HuH-7.5 (cell line): ENCODE data around the gene CFAP47.
A peak's percentile ranks its signal among the peaks of the same experiment; 100 is the strongest.
"Not testable (repeated sequence)": the region's sequence is repeated elsewhere in the genome, so short reads cannot be mapped to it uniquely, and the experiment has no call there.

Experiments used
- DNase-seq: peaks from one replicate; pipeline ENCODE4 v3.0.0; 2011; ENCODE audit warnings: low spot score

The CFAP47 gene, protein sequence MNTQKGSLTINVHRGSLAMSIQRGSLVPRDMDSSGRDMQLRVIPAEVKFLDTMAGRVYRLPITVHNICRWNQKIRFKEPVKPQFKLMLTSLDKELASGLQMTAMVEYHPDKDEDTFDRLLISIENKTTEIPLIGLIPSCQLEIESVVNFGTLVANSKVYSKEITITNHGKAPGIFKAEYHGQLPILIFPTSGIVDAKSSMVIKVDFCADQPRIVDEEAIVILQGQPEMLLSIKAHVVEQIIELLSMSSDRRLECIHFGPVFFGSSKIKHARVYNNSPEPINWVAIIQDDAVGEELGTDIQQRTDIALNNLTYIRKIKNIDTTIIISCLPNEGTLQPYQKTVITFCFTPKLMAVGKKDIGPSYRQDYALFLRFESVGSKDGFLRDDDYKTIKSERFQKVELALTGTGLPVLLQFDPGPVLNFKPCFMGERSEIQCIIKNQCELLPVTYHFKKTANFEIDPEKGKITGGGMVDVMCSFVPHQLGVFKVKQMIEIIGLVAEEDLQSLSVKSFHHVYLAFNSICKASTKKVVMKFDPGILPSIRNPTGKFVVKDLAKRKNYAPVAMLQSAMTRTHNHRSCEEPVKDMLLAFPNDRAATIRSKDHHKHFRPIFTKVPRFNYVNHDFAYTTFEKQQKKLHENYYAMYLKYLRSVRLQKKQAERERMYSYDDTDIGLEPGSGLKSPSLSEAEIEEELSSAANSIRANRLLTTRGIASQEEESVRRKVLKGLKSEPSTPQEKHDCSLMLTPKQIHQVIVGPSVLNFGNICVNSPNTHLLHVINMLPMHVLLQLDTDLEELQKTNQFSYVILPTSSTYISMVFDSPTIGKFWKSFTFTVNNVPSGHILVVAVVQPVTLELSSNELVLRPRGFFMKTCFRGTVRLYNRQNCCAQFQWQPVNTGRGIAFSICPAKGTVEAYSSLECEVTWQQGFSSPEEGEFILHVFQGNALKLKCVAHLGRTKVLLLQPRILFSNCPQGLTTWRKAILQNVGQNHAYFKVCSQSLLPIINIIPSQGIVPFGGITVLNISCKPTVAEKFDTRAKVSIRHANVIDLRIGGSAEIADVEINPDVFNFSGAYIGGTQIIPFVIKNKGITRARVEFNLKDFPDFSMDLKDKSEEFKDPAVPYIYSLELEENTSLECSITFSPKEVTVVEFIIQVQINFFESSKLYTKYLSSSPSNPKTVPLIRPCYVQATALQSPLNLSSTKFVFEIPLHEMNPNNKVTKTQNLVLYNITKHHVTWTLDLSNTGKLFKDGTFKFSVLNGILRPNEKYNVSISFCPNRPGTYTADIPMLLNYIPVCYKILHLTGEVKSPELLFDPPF (N-terminal part only)

GRCh38 chrX:35919536-35920309 is at the start of gene CFAP47:
CFAP47 (plus strand) TSS chrX:35919734; CDS start chrX:35919800, 66 bp downstream.
- DNase-seq, result no peak

GRCh38 chrX:35880601-35881000 is 38.9 kb upstream of the CFAP47 start:
- DNase-seq, result no peak

DNA sequence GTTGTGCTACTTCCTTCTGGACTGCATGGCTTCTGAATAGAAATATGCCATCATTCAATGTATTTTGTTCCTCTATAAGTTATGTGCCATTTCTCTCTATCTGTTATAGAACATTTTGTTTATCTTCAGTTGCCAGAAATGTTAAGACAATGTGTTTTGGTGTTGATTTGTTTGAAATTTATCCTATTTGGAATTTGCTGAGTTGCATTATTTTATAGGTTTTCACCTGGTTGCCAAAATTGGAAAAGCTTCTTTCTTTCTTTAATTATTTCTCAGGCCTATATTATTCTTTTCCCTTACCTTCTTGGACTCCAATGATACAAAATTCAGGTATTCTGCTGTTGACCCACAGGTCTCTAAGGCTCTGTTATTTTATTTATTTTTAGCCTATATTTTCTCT is 33.4 kb upstream of the CFAP47 start:
- DNase-seq, result no peak

DNA sequence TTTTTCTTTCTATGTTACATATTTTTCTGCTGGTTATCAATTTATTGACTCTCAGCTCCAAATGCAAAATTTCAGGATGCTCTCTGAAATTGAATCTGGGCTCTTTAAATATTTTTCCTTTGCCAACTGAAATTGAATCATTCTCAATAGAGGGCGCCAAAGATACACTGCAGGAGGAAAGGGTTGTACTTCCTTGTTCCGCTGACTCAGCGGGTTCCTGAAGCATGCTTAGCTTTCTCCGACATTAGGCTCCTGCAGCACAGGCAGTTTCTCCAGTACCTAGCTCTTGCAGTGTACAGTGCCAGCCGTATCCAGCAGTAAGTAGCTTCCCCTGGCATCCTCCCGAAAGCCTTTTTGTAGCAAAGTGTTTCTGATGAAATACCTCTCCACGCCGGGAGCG is 28.8 kb upstream of the CFAP47 start:
- peak; percentile 4 for DNase-seq

DNA sequence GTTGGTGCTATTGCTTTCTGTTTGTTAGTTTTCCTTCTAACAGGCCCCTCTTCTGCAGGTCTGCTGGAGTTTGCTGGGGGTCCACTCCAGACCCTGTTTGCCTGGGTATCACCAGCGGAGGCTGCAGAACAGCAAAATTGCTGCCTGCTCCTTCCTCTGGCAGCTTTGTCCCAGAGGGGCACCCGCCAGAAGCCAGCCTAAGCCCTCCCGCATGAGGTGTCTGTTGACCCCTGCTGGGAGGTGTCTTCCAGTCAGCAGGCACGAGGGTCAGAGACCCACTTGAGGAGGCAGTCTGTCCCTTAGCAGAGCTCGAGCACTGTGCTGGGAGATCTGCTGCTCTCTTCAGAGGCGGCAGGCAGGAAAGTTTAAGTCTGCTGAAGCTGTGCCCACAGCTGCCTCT is 67.3 kb downstream of the CFAP47 start:
- DNase-seq, result not testable (repeated sequence)

GRCh38 chrX:36007207-36007606 is 87.7 kb downstream of the CFAP47 start:
- DNase-seq, result no peak

DNA sequence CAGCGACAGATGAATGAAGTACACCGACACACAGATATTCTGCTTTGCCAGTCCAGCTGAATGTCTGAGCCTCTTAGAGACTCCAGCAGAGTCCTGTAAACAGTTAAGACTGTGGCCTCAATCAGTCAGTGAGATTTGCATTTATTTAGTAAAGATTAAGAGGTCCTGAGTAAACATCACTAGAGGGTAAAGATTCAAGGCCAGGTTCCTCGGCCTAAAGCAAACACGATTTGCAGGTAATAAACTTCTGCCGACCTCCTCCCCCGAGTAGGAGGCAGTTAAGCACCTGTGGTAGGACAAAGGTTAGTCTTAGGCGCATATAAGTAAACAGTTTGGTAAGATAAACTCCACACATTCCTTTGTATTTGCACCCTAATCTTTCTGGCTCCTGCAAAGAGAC is 99.6 kb downstream of the CFAP47 start:
- DNase-seq, result peak; percentile 3

DNA sequence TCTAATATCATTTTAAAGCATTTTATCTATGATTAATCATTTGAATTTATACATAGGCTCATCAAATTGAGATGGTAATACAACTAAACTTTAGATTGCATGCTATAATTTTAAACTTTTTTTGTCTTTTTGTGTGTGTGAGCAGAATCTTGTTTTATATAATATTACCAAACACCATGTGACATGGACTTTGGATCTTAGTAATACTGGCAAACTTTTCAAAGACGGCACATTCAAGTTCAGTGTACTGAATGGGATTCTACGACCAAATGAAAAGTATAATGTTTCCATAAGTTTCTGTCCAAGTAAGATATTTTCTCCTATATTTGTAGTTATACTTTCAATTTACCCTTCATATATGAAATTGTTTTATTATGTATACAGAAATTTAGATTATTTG is 116.0 kb downstream of the CFAP47 start:
- DNase-seq, result no peak

GRCh38 chrX:36062778-36063177 is 143.2 kb downstream of the CFAP47 start:
- DNase-seq, result no peak

DNA sequence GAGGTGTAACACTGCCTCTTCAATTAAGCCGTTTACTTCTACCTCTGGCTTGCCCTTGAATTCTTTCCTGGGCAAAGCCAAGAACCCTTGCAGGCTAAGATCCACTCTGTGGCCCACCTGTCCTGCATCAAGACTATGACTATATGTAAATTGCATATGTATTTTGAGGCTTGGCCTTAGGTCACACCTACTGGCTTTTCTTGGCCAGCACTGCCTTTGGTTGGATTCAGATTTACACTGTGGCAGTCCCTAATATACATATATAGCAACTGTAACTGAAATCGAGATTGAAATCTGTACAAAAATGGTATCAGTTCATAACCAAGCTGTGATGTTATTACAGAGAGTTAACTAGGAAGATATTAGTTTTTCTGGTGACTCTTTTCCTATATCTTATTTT is 151.5 kb downstream of the CFAP47 start:
- DNase-seq, result no peak

- not testable (repeated sequence) for DNase-seq
Observed at GRCh38 chrX:36075009-36075408, 155.5 kb downstream of the CFAP47 start.

DNA sequence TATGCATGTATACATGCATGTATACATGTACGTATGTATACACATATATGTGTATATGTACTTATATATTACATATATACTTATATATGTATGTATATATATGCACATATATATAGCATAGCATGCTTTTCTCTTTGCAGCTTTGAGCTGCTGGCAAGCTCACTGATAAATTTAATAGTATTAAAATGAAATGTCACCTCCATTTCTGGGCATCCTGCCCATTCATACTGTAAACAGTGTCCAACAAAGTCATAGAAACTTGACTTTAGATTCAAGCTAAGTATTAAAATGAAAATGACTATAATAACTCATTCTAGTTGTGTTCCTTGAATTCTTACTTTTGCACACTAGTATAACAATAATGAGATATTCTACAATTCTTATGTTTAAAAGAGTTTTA is 163.7 kb downstream of the CFAP47 start:
- no peak for DNase-seq

DNA sequence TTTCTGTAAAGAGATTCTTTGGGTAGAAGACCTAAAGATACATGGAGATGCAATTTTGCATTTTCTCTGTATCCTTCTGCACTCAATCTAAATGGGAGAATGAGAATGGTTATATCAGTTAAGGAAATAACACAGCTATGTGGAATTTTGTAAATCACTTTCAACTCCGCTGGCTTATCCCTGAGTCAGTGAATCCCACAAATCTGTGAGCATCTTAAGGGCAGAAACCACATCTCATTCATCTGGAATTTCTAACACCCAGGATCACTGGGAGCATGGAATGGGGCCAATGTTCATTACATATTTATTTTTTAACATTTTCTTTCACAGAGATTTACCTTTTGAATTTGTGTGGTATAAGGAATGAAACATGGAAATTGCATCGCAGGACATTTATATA is 167.8 kb downstream of the CFAP47 start:
- no peak for DNase-seq

DNA sequence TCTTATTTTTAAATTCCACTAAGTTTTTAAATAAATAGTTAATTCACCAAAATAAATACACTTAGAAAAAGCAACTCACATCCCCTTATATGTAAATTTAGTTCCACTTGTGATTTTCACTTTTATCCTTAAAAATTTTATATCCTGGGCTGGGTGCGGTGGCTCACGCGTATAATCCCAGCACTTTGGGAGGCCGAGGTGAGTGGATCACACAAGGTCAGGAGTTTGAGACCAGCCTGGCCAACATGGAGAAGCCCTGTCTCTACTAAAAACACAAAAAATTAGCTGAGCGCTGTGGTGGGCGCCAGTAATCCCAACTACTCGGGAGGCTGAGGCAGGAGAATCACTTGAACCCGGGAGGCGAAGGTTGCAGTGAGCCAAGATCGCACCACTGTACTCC is 169.4 kb downstream of the CFAP47 start:
- DNase-seq, result not testable (repeated sequence)

- DNase-seq, result no peak
Observed at GRCh38 chrX:36102425-36102824, 182.9 kb downstream of the CFAP47 start.

DNA sequence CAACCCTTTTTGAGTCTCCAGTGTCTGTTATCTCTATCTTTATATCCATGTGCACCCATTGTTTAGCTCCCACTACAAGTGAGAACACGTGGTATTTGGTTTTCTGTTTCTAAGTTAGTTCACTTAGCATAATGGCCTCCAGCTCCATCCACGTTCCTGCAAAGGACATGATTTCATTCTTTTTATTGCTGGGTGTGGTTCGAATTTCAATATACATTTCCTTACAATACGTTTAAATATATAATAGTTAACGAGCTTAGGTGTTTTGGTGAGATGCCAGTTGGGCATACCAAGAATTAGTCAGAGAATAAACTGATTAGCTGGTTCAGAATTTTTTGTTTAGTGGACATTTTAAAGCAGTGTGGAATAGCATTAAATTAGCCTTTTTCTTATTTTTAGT is 196.7 kb downstream of the CFAP47 start:
- DNase-seq, result no peak

GRCh38 chrX:36159254-36159653 is 239.7 kb downstream of the CFAP47 start:
- no peak for DNase-seq

DNA sequence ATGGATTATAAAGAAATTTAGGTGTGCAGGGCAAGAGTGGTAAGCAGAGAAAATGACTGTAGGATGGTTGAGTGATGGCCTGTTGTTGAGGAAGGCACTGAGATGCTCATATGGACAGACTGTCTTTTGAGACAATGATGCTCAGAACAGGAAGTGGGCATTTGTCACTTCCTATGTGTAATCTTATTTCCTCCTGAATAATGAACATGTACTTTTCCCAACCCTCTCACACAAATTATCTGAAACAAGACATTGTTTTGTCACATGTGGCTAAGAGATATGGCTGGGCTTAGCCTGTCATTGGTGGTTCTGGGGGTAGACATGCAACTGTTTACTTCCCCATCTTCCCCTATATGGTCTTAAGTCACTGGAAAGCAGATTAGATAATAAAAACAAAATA is 240.5 kb downstream of the CFAP47 start:
- no peak for DNase-seq

DNA sequence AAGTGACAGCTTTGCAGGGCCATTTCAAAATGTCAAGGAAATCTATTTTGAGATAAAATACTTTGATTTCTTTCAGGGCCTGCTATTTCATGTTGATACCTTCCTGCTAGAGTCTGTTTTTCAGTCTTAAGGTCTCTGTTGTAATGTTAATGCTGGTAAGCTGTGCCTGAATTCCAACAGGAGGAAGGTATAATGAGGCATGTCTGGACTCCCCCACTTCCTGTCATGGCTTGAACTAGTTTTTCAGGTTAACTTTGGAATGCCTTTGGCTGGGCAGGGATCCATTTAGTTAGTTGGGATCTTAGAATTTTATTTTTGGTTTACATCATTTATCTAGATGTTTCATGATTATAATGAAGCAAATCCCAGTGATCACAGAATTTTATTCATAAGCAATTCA is 279.0 kb downstream of the CFAP47 start:
- no peak for DNase-seq

GRCh38 chrX:36199928-36200327 is 280.4 kb downstream of the CFAP47 start:
- DNase-seq, result no peak

DNA sequence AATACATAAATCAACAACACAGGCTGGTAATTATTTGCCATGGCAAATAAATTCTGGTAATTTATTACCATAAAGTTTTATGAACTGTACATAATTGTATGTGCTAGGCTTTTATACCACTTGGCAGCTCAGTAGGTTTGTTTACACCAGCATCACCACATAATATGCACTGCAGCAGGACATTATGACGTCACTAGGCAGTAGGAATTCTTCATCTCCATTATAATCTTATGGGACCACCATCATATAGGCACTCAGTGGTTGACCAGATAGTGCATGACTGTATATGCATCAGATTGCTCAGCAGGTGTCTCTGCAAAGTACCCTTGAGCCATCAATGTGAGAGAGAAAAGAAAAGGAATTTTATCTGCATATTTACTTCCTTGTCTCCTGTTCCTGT is 295.4 kb downstream of the CFAP47 start:
- DNase-seq, result no peak
